SK-N-DZ (cell line): ENCODE measurements around the gene SYT1.

Experiments
- DNase-seq: peaks from one replicate; pipeline ENCODE4 v3.0.0-alpha.2; 2015; ENCODE audit warnings: low spot score

Gene SYT1

DNA sequence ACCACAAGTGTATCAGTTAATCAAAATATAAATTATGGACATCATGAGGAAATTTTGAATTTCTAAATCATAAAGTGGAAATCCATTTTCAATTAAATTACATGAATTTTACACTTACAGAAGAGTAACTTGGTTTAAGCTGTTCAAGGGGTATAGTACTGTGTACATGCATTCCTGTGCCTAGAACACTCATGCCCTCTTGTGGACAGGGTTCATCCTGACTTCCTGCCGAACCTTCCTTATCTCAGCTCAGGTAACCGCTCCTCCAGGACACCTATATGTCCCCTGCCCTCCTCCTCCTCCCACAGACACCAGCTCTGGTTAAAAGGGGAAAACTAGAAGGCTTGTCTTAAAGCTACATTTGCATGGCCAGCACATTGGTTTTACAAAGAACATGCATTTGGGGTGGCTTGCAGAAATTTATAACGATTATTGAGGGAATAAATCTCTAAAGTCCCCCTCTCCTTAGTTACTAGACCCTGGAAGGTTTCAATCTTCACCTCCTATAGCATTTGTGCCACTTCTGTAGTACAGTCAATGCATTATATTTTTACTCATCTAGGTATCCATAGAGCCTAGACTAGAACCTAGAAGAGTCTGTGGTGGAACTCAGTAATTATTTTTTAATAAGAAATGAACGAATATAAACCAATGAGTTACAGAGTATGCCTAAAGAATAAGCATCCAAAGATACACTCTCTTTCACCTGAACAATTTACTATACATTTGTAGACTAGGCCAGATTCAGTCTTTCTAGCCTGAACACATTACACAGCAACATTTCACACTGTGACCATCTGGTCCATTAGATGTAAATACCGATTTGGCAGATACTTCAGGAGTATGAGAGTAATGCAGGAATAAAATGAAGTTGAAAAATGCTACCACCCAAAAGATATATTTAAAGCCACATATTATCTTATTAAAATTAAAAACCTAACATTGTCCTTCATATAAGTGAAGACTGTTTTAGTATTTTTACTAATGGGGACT lies 480.6 kb downstream of the SYT1 start:
- peak; percentile 26 for DNase-seq

DNA sequence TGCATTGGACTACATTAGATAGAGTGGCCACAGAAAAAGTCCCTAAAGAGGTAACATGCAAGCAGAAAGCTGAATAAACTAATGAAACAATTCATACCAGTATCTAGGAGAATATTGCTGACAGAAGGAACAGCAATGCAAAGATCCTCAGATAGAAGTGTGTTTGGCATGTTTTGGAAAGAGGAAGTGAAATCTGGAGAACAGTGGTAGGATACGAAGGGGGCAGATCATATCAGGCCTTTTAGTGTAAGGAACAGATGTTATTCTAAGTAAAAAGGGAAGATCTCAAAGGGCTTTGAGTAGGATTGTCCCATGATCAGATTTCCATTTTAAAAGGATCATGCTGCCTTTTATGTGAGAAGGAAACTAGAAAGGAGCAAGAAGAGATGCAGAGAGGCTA lies 483.3 kb downstream of the SYT1 start:
- no peak for DNase-seq

DNA sequence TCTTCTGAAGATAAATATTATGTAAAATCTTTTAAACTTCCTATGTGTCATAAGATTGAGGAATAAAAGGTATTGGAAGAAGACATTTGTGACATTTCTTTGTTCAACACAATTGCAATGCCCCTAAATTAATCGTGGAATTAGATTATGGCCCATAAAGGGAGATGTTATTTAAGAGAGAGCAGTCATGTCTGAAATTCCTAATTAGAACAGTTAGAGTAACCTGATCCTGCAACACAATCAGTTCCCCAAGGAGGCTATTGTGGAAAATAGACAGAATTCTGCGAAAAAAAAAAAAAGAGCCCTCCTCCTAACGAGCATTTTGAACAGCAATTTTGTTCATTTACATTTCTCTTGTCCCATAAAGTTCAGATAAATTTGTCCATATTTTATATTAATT lies 486.7 kb downstream of the SYT1 start:
- peak; percentile 59 for DNase-seq

DNA sequence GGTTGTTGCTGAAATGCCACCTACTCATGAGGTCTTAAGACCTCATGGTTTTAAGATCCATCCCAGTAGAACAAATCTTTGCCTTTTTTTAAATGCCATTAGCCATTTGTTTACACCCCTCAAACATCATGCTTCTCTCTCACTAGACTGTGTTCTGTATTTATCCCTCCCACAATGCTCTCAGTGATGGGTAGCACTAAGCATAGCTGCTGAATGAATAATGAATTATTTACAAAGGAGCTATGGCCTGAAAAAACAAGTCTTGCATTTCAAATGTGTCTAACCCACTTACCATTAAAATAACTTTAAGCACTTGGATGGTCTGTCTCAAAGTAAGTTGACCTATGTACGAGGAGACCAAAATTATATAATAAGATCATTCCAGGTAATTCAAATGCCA lies 491.6 kb downstream of the SYT1 start:
- no peak for DNase-seq

DNA sequence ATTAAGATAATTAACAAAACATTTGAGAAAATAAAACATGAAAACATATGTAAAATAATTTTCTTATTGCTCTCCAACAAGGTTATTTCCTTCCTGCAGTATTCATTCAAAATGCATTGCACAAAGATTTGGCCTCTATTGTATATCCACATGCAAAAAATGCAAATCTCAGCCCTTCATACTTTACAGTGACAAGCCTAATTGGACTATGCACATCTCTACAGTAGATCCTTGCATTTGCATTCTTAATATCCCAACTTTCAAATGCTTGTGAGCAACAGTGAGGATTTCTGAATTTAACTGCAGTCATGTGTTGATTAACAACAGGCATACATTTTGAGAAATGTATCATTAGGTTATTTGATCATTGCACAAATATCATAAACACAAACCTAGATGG lies 492.5 kb downstream of the SYT1 start:
- no peak for DNase-seq

DNA sequence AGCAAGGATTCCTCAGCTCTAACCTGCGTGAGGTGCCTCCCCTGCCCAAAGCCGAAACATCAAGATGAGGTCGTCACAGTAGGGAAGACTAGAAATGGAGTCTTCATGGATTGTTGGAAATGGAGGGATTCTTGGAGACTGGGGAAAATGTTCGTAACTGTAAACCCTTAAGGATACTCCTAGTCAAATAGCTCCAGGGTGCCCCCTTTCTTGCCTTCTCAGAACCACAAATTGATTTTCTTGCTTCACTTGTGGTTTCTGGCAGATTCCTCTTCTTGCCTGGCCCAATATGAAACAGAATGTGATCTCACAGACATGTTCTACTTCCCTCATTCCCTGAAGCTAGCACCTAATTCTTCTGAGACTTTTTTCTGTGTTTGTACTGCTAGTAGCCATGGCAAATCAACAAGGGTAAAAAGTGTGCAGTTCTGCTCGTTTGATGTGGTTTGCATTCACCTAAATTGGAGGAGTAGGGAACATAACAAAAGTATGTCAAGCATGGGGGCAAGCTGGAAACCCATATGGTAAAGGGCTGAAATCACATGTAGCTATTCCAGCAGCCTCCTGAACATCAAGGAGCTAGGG lies 494.2 kb downstream of the SYT1 start:
- DNase-seq: no peak

DNA sequence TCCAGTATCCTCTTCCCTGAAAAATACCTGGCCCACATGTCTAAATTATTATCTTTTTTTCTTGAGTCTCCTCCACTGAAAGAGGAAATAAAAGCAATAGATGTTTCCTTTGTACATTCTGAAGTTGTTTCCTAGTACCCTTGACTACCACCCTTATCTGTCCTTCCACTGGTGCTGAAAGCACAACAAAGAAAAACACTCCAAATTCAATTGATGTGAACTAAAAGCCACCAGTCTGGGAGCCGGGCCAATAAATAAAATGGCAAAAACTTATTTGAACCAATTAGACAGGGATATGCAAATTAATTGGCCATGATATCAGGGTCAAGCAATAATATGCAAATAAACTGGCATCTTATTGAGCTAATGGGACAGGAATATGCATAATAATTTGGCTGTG lies 495.7 kb downstream of the SYT1 start:
- DNase-seq: no peak

DNA sequence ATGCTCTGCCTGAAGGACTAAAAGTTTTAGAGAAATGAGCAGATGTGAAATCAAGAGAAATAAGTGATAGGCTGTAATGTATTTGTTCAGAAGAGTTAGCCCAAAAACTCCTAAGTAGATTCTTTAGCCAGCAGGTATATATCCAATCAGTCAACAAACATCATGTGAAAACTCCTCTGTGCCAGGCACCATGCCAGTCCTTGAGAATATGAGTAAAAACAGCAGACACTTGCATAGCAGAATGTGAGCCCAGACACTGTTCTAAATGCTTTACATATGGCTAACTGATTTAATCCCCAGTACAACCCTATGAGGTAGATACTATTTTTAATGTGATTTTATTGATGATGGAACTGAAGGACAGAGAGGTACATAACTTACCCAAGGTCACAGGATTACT lies 496.4 kb downstream of the SYT1 start:
- no peak for DNase-seq

DNA sequence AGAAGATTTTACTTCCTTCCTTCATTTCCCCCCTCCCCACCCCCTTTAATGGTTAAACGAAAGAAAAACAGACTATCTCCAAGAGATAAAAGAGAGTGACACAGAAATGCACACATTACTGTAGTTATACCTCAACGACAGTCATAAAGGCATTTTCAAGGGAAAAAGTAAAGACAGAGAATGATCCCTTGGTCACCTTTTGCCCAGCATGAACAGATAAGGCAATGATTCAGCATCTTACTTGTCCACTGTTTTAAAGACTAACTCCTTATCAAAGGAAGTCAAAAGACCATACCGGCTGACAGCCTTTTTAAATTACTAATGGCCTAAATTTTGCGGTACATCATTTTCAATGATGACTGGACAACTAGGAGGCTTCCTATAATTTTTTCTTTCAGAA lies 499.6 kb downstream of the SYT1 start:
- no peak for DNase-seq

DNA sequence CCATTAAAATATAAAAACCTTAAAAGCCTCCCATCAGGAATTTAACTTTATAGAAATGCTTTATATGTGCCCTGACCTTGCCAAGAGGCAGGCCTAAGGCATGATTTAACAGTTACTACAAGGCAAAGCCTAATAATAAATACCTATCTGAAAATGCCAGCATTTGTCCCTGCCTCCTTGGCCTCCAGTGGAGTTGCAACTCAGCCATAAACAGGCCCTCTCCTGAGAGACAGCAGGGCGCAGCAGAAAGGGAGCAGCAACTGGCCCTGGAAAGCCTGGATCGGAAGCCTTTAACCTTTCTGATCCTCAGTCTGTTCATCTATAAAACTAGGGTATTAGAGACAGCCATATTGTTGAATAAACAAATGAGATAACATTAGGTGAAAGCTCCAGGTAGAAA lies 501.8 kb downstream of the SYT1 start:
- no peak for DNase-seq

DNA sequence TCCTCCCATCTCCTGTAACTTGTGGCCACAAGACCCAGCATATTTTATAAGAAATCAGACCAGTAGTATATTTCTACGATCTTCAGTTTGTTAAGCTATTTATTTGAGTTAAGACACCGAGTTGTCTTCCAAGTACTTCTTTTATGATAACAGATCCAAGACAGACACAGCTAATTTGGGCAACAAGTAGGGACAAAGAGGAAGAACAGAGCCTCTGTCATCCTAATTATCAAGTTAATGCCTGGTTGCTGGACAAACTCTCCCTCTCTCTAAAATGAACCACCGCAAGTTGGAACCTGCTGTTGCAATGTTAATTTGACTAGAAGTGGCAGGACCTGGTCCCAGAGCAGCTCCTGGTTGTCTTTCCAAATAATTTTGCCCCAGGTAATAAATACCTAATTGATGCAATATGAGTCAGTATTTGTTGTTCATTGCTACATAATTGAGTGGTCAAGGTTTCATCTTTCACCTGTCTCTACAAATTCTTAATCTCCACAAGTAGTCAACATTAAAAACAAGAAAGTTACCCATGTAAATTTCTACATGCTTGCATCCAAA lies 502.5 kb downstream of the SYT1 start:
- DNase-seq: no peak

DNA sequence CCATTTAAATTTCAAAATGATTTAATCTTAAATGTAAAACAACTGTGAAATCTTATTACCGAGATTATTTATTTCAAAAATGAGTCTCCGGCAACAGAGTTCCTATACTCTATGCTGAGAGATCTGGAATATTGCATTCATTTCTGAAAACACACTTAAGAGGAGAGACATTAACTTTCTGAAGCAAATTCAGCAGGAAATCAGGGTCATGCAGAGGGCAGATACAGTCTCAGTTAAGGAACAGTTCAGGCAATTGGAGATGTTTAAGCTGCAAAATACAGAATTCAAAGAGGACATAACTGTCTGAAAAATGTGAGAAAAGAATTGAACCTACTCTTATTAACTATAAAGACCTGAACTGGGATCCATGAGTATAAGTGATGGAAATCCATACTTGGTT lies 505.4 kb downstream of the SYT1 start:
- DNase-seq: no peak

DNA sequence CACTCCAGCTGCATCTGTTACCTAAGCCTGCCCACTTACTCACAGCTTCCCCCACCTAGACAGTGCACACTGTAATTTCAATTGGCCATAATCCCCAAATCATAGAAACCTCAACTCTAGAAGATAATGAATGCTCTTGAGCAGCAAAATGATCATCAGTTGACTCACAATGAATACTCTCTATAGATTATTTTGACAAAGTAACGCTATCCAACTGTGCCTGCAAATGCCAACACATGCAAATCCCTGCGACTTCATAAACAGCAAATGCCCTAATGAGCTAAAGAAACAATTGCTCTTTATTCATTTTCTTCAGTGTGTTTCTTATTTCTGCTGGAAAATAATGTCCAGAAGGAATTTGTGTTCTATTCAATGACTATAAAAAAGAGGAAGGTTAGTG lies 506.7 kb downstream of the SYT1 start:
- no peak for DNase-seq

DNA sequence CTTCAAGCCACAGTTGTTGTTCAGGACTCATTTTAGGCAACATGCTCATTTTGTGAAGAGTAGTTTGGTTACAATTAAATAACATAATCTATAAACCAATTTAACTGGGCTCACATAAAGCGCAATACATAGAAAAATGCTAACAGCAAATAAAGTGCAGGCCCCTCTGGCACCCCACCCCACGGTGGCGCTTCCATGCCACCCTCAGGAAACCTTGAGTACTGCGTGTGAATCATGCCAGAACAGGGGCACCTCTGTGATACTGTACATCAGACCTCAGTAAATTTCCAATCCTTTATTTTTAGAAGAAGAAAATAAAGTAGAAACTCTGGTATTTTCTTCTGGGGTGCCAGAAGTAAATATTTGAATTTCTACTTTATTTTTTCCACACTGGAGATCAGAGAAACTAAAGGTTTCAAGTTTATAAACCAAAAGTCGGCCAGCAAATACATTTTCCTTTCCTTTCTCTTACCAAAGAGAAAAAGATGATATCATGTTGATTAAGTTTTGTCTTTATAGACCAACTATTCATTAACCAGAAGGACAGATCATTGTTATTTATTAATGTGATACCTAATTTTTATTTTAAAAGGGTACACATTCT lies 509.4 kb downstream of the SYT1 start:
- DNase-seq: peak; percentile 24

DNA sequence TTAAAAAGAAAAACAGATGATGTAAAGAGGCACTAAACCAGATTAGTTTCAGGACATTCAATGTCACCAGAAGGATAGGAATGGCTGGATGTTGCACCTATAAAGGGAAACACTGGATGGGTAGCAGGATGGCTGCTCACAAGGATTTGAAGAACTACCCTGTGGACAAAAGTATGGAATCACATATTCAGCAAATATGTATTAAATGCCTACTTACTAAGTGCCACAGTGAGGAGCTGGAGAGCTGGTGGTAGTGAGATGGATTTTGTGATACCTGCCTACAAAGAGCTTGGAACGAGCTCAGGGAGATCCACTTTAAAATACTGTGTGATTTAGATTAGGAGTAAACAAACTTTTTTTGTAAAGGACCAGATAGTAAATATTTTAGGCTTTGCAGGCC lies 510.0 kb downstream of the SYT1 start:
- no peak for DNase-seq

DNA sequence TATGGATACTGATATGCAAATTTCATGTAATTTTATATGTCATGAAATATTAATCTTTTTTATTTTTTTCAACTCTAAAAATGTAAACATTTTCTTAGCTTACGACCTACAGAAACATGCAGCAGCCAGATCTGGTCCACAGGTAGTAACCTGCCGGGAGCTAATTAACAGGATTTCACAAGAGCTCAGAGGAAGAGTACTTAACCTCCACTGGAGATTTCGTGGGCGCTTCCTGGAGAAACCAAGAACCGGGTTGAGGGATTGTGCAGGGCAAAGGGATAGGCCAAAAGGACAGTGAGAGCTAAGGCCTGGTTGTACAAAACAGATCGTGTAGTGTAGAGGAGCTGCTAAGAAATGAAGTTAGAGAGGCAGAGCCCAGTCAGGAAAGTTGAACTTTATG lies 510.5 kb downstream of the SYT1 start:
- DNase-seq: no peak

DNA sequence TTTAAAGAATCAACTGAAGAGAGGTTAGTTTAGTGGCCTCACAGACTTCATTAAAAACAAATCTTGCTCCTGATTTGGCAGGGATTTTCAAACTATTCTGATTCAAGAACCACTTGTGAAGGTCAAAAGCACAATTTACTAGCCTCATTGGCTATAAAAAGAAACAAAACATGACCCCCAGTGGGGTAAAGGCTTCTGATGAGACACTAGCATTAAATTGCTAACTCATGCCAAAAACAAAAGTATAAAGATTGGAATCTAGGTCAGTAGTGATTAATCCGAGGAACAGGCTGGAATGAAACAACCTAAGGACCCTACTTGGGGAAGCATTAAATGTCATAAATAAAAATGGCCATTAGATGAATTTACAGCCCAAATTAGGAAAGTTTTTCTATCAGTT lies 513.9 kb downstream of the SYT1 start:
- no peak for DNase-seq

DNA sequence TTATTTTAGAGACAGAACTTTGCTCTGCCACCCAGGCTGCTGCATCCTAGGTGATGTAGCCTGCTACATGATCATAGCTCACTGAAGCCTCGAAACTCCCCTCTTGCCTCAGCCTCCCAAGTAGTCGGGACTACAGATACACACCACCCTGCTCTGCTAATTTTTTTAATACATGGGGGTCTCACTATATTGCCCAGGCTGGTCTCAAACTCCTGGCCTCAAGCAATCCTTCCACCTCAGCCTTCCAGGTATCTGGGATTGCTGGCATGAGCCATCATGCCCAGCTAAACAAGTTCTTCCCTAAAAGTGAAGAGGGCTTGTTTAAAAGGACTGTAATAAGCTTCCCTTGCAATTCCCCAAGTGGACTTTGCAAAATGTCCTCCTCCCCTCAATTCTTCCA lies 515.8 kb downstream of the SYT1 start:
- no peak for DNase-seq

DNA sequence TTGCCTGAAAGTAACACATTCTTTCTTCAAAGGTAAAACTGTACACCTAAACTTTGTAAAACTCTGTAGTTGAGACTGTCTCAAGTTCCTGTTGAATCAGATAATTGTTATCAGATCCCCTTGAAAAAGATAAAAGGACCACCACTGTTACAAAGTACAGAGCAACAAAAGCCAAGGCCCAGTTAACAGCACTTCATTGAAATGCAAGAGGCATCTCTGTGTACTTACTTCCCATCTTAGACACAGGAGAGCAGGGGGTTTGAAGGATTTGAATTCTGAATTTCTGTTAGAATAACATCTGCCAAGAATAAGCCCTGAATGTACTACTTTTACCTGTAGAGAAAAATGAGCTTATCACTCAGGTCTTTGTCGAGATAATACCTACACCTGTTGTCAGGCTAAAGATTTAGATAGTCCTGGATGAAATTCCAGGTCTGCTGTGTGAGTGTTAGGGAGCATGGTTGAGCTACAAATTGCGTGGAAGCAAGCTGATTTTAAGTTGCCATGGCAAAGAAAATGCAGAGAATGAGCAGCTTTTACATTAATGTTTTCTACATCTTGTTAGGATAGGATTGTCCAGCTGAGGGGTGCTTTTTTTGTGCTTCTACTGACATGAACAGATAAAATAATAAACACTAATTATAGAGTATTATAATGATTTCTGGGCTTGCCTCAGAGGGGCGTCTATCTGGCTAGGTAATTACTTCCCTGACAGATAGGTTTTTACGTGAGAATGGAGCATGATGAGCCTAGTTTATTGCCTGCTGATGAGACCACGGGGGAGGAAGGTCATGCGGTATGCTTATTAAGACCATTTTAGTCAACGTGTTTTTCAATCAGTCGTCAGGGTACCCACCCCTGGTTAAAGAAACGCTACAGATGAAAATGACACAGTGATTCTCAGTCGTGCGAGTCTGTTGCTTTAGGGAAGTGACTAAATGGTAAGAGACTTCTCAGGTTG lies 517.0 kb downstream of the SYT1 start:
- DNase-seq: no peak

DNA sequence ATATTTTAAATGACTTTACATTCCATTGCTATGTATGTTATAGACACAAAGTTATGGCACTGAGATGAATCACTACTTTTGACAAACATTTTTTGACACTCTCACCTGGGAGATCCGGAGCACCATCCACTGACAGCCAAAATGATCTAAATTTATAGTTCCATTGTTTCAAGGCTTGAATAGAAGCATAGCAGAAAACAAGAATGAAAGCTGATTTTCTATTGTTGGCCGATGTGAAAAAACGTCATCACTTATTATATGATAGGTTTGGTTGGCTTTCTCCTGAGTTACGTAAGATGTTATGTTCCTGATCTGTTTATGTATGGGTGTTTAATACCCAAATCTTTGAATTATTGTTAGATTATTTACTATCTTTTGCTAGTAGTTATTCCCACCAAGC lies 520.0 kb downstream of the SYT1 start:
- no peak for DNase-seq

DNA sequence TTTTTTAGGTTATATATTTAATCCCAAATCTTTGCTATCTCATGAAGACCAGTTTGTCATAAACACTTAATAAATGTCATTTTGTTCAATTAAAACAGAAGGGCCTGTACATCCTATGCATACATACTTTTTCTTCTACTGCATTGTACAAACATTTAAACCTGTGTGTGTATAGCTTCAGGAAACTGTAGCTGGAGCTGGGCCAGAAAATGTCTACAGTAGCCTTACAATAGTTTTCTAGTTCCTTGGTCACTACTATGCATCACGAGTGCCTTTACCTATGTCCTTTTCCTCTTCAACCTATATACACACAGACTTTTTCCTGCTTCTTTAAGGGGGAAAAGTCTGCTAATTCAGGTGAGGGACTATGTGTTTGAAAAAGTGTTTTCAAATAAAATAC lies 523.4 kb downstream of the SYT1 start:
- no peak for DNase-seq
